ENCODE data around the gene PDE4B. TPM values are rescaled to one million over a fixed set of nuclear protein-coding genes. Genes with fewer than 3 reads are reported as not detected.
A peak's percentile ranks its signal among the peaks of the same experiment; 100 is the strongest.
"Not testable (repeated sequence)": the region's sequence is repeated elsewhere in the genome, so short reads cannot be mapped to it uniquely, and the experiment has no call there.

PDE4B gene
- polyA plus RNA-seq, 1 donor, result 9.3 TPM

GRCh38 chr1:66401244-66401643, 608.5 kb downstream of the PDE4B start:
- Histone ChIP-seq H3K9me3 (ENCODE audit: control insufficient read depth, low read depth, low read length) (no peaks in the 10 kb centered on the region), H3K4me3 (ENCODE audit: low read length) (no peak overlapping the region), H3K27ac (ENCODE audit: low read length) (no peak overlapping the region), H3K4me1 (ENCODE audit: control insufficient read depth, insufficient read depth, low read length) (no peaks in the 10 kb centered on the region), H3K36me3 (ENCODE audit: control insufficient read depth, insufficient read depth, low read length) (no peaks in the 10 kb centered on the region), H3K27me3 (ENCODE audit: control insufficient read depth, insufficient read depth, low read length) (no peaks in the 10 kb centered on the region)
- 92% methylated on average over 2 of the region's 2 CpGs for WGBS (ENCODE audit: insufficient coverage, low lambda C conversion rate)
- no peak for DNase-seq

GRCh38 chr1:66402194-66402593, 609.5 kb downstream of the PDE4B start:
- Histone ChIP-seq H3K27ac (ENCODE audit: low read length) (no peak overlapping the region), H3K9me3 (ENCODE audit: control insufficient read depth, low read depth, low read length) (no peaks in the 10 kb centered on the region), H3K36me3 (ENCODE audit: control insufficient read depth, insufficient read depth, low read length) (no peaks in the 10 kb centered on the region), H3K4me3 (ENCODE audit: low read length) (no peak overlapping the region), H3K27me3 (ENCODE audit: control insufficient read depth, insufficient read depth, low read length) (no peaks in the 10 kb centered on the region), H3K4me1 (ENCODE audit: control insufficient read depth, insufficient read depth, low read length) (no peaks in the 10 kb centered on the region)
- no CpG with 5 or more reads among the region's 1 CpG for WGBS (ENCODE audit: insufficient coverage, low lambda C conversion rate)
- DNase-seq, result peak; percentile 13 to 18

- H3K27me3 ChIP-seq (ENCODE audit: control insufficient read depth, insufficient read depth, low read length), result no peaks in the 10 kb centered on the region
- no peak overlapping the region for H3K27ac ChIP-seq (ENCODE audit: low read length)
- H3K9me3 ChIP-seq (ENCODE audit: control insufficient read depth, low read depth, low read length), result no peaks in the 10 kb centered on the region
- H3K4me1 ChIP-seq (ENCODE audit: control insufficient read depth, insufficient read depth, low read length), result no peaks in the 10 kb centered on the region
- no peak overlapping the region for H3K4me3 ChIP-seq (ENCODE audit: low read length)
- no peak for DNase-seq
- WGBS (ENCODE audit: insufficient coverage, low lambda C conversion rate), result 92% methylated on average over 2 of the region's 5 CpGs
- H3K36me3 ChIP-seq (ENCODE audit: control insufficient read depth, insufficient read depth, low read length), result no peaks in the 10 kb centered on the region
These were observed 610.5 kb downstream of the PDE4B start for GRCh38 chr1:66403007-66403731.

GRCh38 chr1:66405061-66405460, 612.4 kb downstream of the PDE4B start:
- no peaks in the 10 kb centered on the region for H3K36me3 ChIP-seq (ENCODE audit: control insufficient read depth, insufficient read depth, low read length)
- no peaks in the 10 kb centered on the region for H3K4me1 ChIP-seq (ENCODE audit: control insufficient read depth, insufficient read depth, low read length)
- WGBS (ENCODE audit: insufficient coverage, low lambda C conversion rate), result no CpG with 5 or more reads among the region's 4 CpGs
- no peaks in the 10 kb centered on the region for H3K9me3 ChIP-seq (ENCODE audit: control insufficient read depth, low read depth, low read length)
- H3K27ac ChIP-seq (ENCODE audit: low read length), result no peak overlapping the region
- no peak overlapping the region for H3K4me3 ChIP-seq (ENCODE audit: low read length)
- no peak for DNase-seq
- H3K27me3 ChIP-seq (ENCODE audit: control insufficient read depth, insufficient read depth, low read length), result no peaks in the 10 kb centered on the region

- not testable (repeated sequence) for H3K27ac ChIP-seq (ENCODE audit: low read length); H3K9me3 ChIP-seq (ENCODE audit: control insufficient read depth, low read depth, low read length); DNase-seq; H3K4me3 ChIP-seq (ENCODE audit: low read length); H3K4me1 ChIP-seq (ENCODE audit: control insufficient read depth, insufficient read depth, low read length); H3K36me3 ChIP-seq (ENCODE audit: control insufficient read depth, insufficient read depth, low read length); H3K27me3 ChIP-seq (ENCODE audit: control insufficient read depth, insufficient read depth, low read length)
- WGBS (ENCODE audit: insufficient coverage, low lambda C conversion rate), result no CpG with 5 or more reads among the region's 1 CpG
These were observed 618.8 kb downstream of the PDE4B start for GRCh38 chr1:66411449-66411848.

- no peak overlapping the region for H3K4me3 ChIP-seq (ENCODE audit: low read length)
- no peaks in the 10 kb centered on the region for H3K27me3 ChIP-seq (ENCODE audit: control insufficient read depth, insufficient read depth, low read length)
- H3K9me3 ChIP-seq (ENCODE audit: control insufficient read depth, low read depth, low read length), result peaks cover 3% of the 10 kb centered on the region
- peak overlapping the region; percentile 12 for H3K27ac ChIP-seq (ENCODE audit: low read length)
- no peaks in the 10 kb centered on the region for H3K4me1 ChIP-seq (ENCODE audit: control insufficient read depth, insufficient read depth, low read length)
- no peak for DNase-seq
- H3K36me3 ChIP-seq (ENCODE audit: control insufficient read depth, insufficient read depth, low read length), result no peaks in the 10 kb centered on the region
These were observed 620.0 kb downstream of the PDE4B start for GRCh38 chr1:66412704-66413103.

- no peaks in the 10 kb centered on the region for H3K27me3 ChIP-seq (ENCODE audit: control insufficient read depth, insufficient read depth, low read length)
- H3K4me1 ChIP-seq (ENCODE audit: control insufficient read depth, insufficient read depth, low read length), result no peaks in the 10 kb centered on the region
- no CpG with 5 or more reads among the region's 2 CpGs for WGBS (ENCODE audit: insufficient coverage, low lambda C conversion rate)
- no peak for DNase-seq
- H3K9me3 ChIP-seq (ENCODE audit: control insufficient read depth, low read depth, low read length), result peaks cover 3% of the 10 kb centered on the region
- no peak overlapping the region for H3K4me3 ChIP-seq (ENCODE audit: low read length)
- H3K36me3 ChIP-seq (ENCODE audit: control insufficient read depth, insufficient read depth, low read length), result no peaks in the 10 kb centered on the region
- peak overlapping the region; percentile 12 for H3K27ac ChIP-seq (ENCODE audit: low read length)
These were observed 620.6 kb downstream of the PDE4B start for GRCh38 chr1:66413136-66413837.

- Histone ChIP-seq H3K4me1 (ENCODE audit: control insufficient read depth, insufficient read depth, low read length) (no peaks in the 10 kb centered on the region), H3K9me3 (ENCODE audit: control insufficient read depth, low read depth, low read length) (peaks cover 3% of the 10 kb centered on the region), H3K4me3 (ENCODE audit: low read length) (no peak overlapping the region), H3K36me3 (ENCODE audit: control insufficient read depth, insufficient read depth, low read length) (no peaks in the 10 kb centered on the region), H3K27ac (ENCODE audit: low read length) (no peak overlapping the region), H3K27me3 (ENCODE audit: control insufficient read depth, insufficient read depth, low read length) (no peaks in the 10 kb centered on the region)
- WGBS (ENCODE audit: insufficient coverage, low lambda C conversion rate), result 83% methylated on average over 1 of the region's 3 CpGs
- DNase-seq, result peak; percentile 20 to 24
These were observed 621.1 kb downstream of the PDE4B start for GRCh38 chr1:66413838-66414175.

- DNase-seq, result no peak
- Histone ChIP-seq H3K36me3 (ENCODE audit: control insufficient read depth, insufficient read depth, low read length) (no peaks in the 10 kb centered on the region), H3K4me3 (ENCODE audit: low read length) (no peak overlapping the region), H3K27me3 (ENCODE audit: control insufficient read depth, insufficient read depth, low read length) (no peaks in the 10 kb centered on the region), H3K27ac (ENCODE audit: low read length) (no peak overlapping the region), H3K4me1 (ENCODE audit: control insufficient read depth, insufficient read depth, low read length) (no peaks in the 10 kb centered on the region), H3K9me3 (ENCODE audit: control insufficient read depth, low read depth, low read length) (peaks cover 3% of the 10 kb centered on the region)
- WGBS (ENCODE audit: insufficient coverage, low lambda C conversion rate), result 83% methylated on average over 1 of the region's 2 CpGs
These were observed 622.6 kb downstream of the PDE4B start for GRCh38 chr1:66415281-66415680.

GRCh38 chr1:66415866-66416265, 623.2 kb downstream of the PDE4B start:
- Histone ChIP-seq H3K4me1 (ENCODE audit: control insufficient read depth, insufficient read depth, low read length) (no peaks in the 10 kb centered on the region), H3K27me3 (ENCODE audit: control insufficient read depth, insufficient read depth, low read length) (no peaks in the 10 kb centered on the region), H3K27ac (ENCODE audit: low read length) (no peak overlapping the region), H3K4me3 (ENCODE audit: low read length) (no peak overlapping the region), H3K9me3 (ENCODE audit: control insufficient read depth, low read depth, low read length) (peaks cover 3% of the 10 kb centered on the region), H3K36me3 (ENCODE audit: control insufficient read depth, insufficient read depth, low read length) (no peaks in the 10 kb centered on the region)
- no peak for DNase-seq
- WGBS (ENCODE audit: insufficient coverage, low lambda C conversion rate), result no CpG with 5 or more reads among the region's 1 CpG

GRCh38 chr1:66416295-66416694, 623.6 kb downstream of the PDE4B start:
- Histone ChIP-seq H3K4me3 (ENCODE audit: low read length) (no peak overlapping the region), H3K9me3 (ENCODE audit: control insufficient read depth, low read depth, low read length) (peaks cover 3% of the 10 kb centered on the region), H3K27me3 (ENCODE audit: control insufficient read depth, insufficient read depth, low read length) (no peaks in the 10 kb centered on the region), H3K27ac (ENCODE audit: low read length) (no peak overlapping the region), H3K36me3 (ENCODE audit: control insufficient read depth, insufficient read depth, low read length) (no peaks in the 10 kb centered on the region), H3K4me1 (ENCODE audit: control insufficient read depth, insufficient read depth, low read length) (no peaks in the 10 kb centered on the region)
- DNase-seq, result no peak
- WGBS (ENCODE audit: insufficient coverage, low lambda C conversion rate), result 100% methylated on average over 1 of the region's 3 CpGs
